Measurements from ENCODE around the gene SOCS7.

SOCS7 gene

DNA sequence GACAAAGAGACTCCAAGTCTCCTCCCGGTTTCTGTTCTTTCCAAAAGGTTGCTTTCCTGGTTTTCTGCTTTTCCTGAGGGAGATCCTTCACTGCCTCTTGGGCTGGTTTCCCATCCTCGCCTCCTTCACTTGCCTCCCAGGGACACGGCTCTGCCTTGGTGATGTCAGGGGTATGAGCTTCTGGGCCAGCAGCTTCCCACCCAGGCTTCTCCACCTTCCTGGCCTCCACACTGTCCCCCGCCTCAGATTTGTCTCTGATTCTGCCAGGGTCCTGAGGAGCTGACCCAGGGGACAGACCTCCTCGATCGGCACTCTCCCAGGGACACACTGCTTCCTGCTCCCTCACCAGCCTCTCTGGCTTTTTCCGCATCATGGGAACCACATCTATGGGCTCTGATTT, 22.4 kb upstream of the SOCS7 start:
- no peak for DNase-seq
- no peaks in the 10 kb centered on the region for H3K36me3 ChIP-seq
- H3K27me3 ChIP-seq: no peaks in the 10 kb centered on the region
- TF ChIP-seq CTCF (IDR thresholded peaks at IDR 0.05; ENCODE audit: low read depth, low read length): no peak
- H3K4me3 ChIP-seq (ENCODE audit: low read depth, low read length): no peak overlapping the region
- H3K4me1 ChIP-seq: peaks cover 16% of the 10 kb centered on the region
- no peaks in the 10 kb centered on the region for H3K9me3 ChIP-seq

GRCh38 chr17:38329808-38330730, 21.6 kb upstream of the SOCS7 start:
- Histone ChIP-seq H3K4me1 (peaks cover 10% of the 10 kb centered on the region), H3K4me3 (ENCODE audit: low read depth, low read length) (no peak overlapping the region), H3K36me3 (no peaks in the 10 kb centered on the region), H3K27me3 (no peaks in the 10 kb centered on the region), H3K9me3 (no peaks in the 10 kb centered on the region)
- DNase-seq: no peak
- TF ChIP-seq CTCF (IDR thresholded peaks at IDR 0.05; ENCODE audit: low read depth, low read length): no peak

- no peak overlapping the region for H3K4me3 ChIP-seq (ENCODE audit: low read depth, low read length)
- no peaks in the 10 kb centered on the region for H3K27me3 ChIP-seq
- peaks cover 4% of the 10 kb centered on the region for H3K4me1 ChIP-seq
- H3K36me3 ChIP-seq: no peaks in the 10 kb centered on the region
- no peak for DNase-seq
- TF ChIP-seq CTCF (IDR thresholded peaks at IDR 0.05; ENCODE audit: low read depth, low read length): no peak
- H3K9me3 ChIP-seq: no peaks in the 10 kb centered on the region
Observed at GRCh38 chr17:38330941-38331411, 20.7 kb upstream of the SOCS7 start.

- Histone ChIP-seq H3K27me3 (no peaks in the 10 kb centered on the region), H3K4me3 (ENCODE audit: low read depth, low read length) (no peak overlapping the region), H3K4me1 (no peaks in the 10 kb centered on the region), H3K9me3 (no peaks in the 10 kb centered on the region), H3K36me3 (no peaks in the 10 kb centered on the region)
- no peak for DNase-seq
- TF ChIP-seq CTCF (IDR thresholded peaks at IDR 0.05; ENCODE audit: low read depth, low read length): no peak
Observed at GRCh38 chr17:38332735-38333134, 18.9 kb upstream of the SOCS7 start.

GRCh38 chr17:38333635-38334295, 17.9 kb upstream of the SOCS7 start:
- Histone ChIP-seq H3K36me3 (no peaks in the 10 kb centered on the region), H3K4me1 (no peaks in the 10 kb centered on the region)
- peak; percentile 79 for DNase-seq

More at GRCh38 chr17:38333635-38334295, 17.9 kb upstream of the SOCS7 start:
- Histone ChIP-seq H3K9me3 (no peaks in the 10 kb centered on the region), H3K27me3 (no peaks in the 10 kb centered on the region), H3K4me3 (ENCODE audit: low read depth, low read length) (no peak overlapping the region)
- peak; percentile 86 for TF ChIP-seq CTCF (IDR thresholded peaks at IDR 0.05; ENCODE audit: low read depth, low read length)
